Transverse colon (tissue), 4 donors: ENCODE results near the gene CAST. TPM values are rescaled to one million over a fixed set of nuclear protein-coding genes. Genes with fewer than 3 reads are reported as not detected.

Source experiments
- DNase-seq: peaks from one replicate; pipeline ENCODE4 v3.0.0-alpha.2; 2019
- H3K27ac ChIP-seq, 4 donors: fragments of 200-600 bp; sonication (generic); 2 replicates each; pipeline ENCODE4 v1.5.1; 2016 to 2018; ENCODE audit warnings: inconsistent platforms in 4 of 4
- H3K27me3 ChIP-seq: fragments of 200-600 bp; sonication (generic); 2 replicates; pipeline ENCODE4 v1.5.1; 2017; ENCODE audit warnings: inconsistent platforms
- H3K36me3 ChIP-seq, 4 donors: fragments of 200-600 bp; sonication (generic); 2 replicates each; pipeline ENCODE4 v1.5.1; 2017 to 2019; ENCODE audit warnings: inconsistent platforms in 4 of 4
- H3K4me1 ChIP-seq, 4 donors: fragments of 200-600 bp; sonication (generic); 2 replicates each; pipeline ENCODE4 v1.5.1; 2017 to 2020; ENCODE audit warnings: inconsistent platforms in 4 of 4
- H3K4me3 ChIP-seq, 4 donors: fragments of 200-600 bp; sonication (generic); 1 replicate in 1 of 4; 2 replicates in 3 of 4; pipeline versions ENCODE4 v1.5.1 to v1.6.1; 2017 to 2019; ENCODE audit warnings: inconsistent platforms in 4 of 4
- H3K9me3 ChIP-seq, 2 donors: fragments of 200-600 bp; sonication (generic); 2 replicates each; pipeline ENCODE4 v1.5.1; 2017 to 2019; ENCODE audit warnings: inconsistent platforms in 2 of 2
- EP300 ChIP-seq: sonication (generic); formaldehyde crosslinking; IDR thresholded peaks from one replicate; pipeline ENCODE4 v1.6.1; 2017; ENCODE audit warnings: antibody characterized with exemption, low read depth
- POLR2A ChIP-seq: fragments of 450-650 bp; IDR thresholded peaks from one replicate; pipeline ENCODE4 v1.6.1; 2016; ENCODE audit warnings: antibody characterized with exemption, mild to moderate bottlenecking, moderate library complexity
- POLR2AphosphoS5 ChIP-seq, 3 donors: sonication (generic); formaldehyde crosslinking; IDR thresholded peaks; one replicate each; pipeline ENCODE4 v1.6.1; 2016; ENCODE audit warnings: antibody characterized with exemption in 3 of 3
- WGBS, 2 donors: methylation state at CpG; one replicate each; pipeline ENCODE4 v1.1.5; 2018; ENCODE audit warnings: low coverage in 1 of 2; 5-methylcytosine and 5-hydroxymethylcytosine counted together
- in situ Hi-C, 4 donors: fragments of 200-750 bp; cut with MboI; loops; one replicate each; pipeline versions ENCODE4 v1.15.0 to v1.15.1; 2017; ENCODE audit warnings: low sequenced_read_pairs in 3 of 4, low pct_ligation_motif_present in 1 of 4, low pct_unique_long_range_greater_than_20kb in 1 of 4
- intact Hi-C: fragments of 100-400 bp; cut with DNase I; formaldehyde crosslinking; loops from one replicate; pipeline ENCODE4 v1.15.1; 2023; ENCODE audit warnings: low total_unique reads
- total RNA-seq, 4 donors: library from RNA; depleted of rRNA; stranded (reverse); fragments of >200 nt; gene quantifications; one replicate each; pipeline ENCODE4 v1.1.0, GENCODE V29; 2016
- TF ChIP-seq, protein P1 (sequence below), 5 experiments: fragments of 200-600 bp in 3 of 5; fragments of 450-650 bp in 2 of 5; sonication (generic) in 3 of 5; IDR thresholded peaks; 1 replicate in 2 of 5; 2 replicates in 3 of 5; pipeline ENCODE4 v1.5.1; 2016 to 2017; ENCODE audit warnings: antibody characterized with exemption in 5 of 5, inconsistent platforms in 3 of 5, mild to moderate bottlenecking in 2 of 5, moderate library complexity in 1 of 5

CAST gene
- total RNA-seq, 4 donors from 2014 or later, result 237 to 556 (median 335) TPM

DNA sequence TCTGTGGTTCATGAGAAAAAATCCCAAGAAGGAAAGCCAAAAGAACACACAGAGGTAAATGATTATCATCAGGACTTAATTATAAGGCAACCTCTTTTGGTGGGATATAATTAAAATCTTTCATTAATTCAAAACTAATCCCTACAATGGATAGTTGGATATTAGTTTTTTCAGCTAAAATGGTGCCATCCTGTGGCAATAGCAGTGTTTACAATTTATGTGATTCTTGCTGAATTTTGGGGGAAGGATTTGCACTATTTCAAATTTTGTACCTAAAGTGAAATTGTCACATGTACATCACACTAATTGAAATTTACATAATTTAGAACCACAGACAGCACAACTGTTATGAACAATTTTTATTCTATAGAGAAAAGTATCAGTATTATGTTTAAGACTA is 67.0 kb downstream of the CAST start:
- no peak overlapping the region for H3K27ac ChIP-seq
- H3K4me3 ChIP-seq, result no peak overlapping the region
- in situ Hi-C loops (no loop called here), intact Hi-C loops (no loop called here)
- no peaks in the 10 kb centered on the region for H3K4me1 ChIP-seq
- H3K27me3 ChIP-seq, result no peaks in the 10 kb centered on the region
- DNase-seq, result no peak
- TF ChIP-seq EP300, result no peak
- TF ChIP-seq, protein P1, sequence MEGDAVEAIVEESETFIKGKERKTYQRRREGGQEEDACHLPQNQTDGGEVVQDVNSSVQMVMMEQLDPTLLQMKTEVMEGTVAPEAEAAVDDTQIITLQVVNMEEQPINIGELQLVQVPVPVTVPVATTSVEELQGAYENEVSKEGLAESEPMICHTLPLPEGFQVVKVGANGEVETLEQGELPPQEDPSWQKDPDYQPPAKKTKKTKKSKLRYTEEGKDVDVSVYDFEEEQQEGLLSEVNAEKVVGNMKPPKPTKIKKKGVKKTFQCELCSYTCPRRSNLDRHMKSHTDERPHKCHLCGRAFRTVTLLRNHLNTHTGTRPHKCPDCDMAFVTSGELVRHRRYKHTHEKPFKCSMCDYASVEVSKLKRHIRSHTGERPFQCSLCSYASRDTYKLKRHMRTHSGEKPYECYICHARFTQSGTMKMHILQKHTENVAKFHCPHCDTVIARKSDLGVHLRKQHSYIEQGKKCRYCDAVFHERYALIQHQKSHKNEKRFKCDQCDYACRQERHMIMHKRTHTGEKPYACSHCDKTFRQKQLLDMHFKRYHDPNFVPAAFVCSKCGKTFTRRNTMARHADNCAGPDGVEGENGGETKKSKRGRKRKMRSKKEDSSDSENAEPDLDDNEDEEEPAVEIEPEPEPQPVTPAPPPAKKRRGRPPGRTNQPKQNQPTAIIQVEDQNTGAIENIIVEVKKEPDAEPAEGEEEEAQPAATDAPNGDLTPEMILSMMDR (IDR thresholded peaks at IDR 0.05), result no peak
- TF ChIP-seq POLR2AphosphoS5 (IDR thresholded peaks at IDR 0.05), result no peak
- TF ChIP-seq POLR2A, result no peak
- peaks cover 0 to 8% (median 2%) of the 10 kb centered on the region in 4 donors for H3K36me3 ChIP-seq
- H3K9me3 ChIP-seq, result no peaks in the 10 kb centered on the region

DNA sequence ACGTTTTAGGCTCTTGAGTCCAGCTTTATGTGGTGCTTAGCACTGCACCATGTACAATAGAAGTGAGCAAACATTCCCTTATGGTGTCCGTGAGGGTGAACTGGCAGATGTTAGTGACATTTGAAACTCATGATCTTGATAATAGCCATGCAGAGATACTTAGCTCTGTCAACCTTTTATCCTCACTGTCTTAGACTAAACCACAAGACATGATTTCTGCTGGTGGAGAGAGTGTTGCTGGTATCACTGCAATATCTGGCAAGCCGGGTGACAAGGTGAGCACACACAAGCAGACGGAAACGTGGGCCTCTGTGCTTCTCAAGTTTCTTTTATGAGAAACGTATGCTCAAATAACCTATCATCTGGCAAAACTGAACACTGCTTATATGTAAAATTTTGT is 68.4 kb downstream of the CAST start:
- WGBS, 2 donors, result 84 to 86% methylated on average over 5 to 6 of the region's 6 CpGs
- Histone ChIP-seq H3K36me3 (peaks cover 0 to 3% (median 0%) of the 10 kb centered on the region in 4 donors), H3K4me3 (no peak overlapping the region), H3K9me3 (no peaks in the 10 kb centered on the region), H3K4me1 (no peaks in the 10 kb centered on the region), H3K27me3 (no peaks in the 10 kb centered on the region), H3K27ac (no peak overlapping the region)
- intact Hi-C loops (loop anchor here (10.0 kb wide), 1 partner anchor 116 kb away; no protein-coding TSS in a partner anchor), in situ Hi-C loops (no loop called here)
- DNase-seq, result no peak
- TF ChIP-seq POLR2AphosphoS5 (IDR thresholded peaks at IDR 0.05) (no peak), EP300 (no peak), POLR2A (no peak)
- TF ChIP-seq, protein P1 (IDR thresholded peaks at IDR 0.05), result no peak

DNA sequence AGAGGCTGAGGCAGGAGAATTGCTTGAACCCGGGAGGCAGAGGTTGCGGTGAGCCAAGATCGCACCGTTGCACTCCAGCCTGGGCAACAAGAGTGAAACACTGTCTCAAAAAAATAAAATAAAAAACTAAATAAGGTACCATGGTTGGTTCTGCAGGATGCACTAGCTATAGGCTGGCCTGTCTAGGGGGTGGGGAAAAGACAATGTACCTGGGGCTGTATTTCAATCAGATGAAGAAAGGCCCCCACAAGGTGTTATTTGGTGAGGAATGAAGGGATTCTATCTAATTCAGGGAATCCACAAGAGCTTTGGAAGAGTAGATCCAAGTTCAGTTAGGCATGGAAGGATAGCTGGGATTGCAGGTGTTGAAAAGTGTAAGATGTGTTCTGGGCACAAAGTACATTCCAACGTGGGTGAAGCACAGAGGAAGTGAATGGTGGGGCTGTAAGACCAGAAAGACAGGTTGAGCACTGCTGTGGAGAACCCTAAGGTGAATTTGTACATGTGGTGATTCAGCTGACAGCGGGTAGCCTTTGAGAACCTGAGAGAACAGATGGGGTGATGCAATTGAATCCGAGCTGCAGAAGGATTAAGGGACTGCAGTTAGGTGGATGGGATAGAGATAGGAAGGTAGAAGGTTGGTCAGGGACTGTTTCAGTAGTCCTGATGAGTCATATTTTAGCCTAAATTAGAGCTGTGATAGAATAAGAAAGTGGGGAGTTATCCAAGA is 71.8 kb downstream of the CAST start:
- no peak overlapping the region for H3K4me3 ChIP-seq
- DNase-seq, result no peak
- H3K9me3 ChIP-seq, result no peaks in the 10 kb centered on the region
- TF ChIP-seq POLR2A (no peak), POLR2AphosphoS5 (IDR thresholded peaks at IDR 0.05) (no peak), EP300 (no peak)
- TF ChIP-seq, protein P1 (IDR thresholded peaks at IDR 0.05), result no peak
- no peak overlapping the region for H3K27ac ChIP-seq
- in situ Hi-C loops, result no loop called here
- H3K36me3 ChIP-seq, result peaks cover 0 to 18% (median 9%) of the 10 kb centered on the region in 4 donors
- no peaks in the 10 kb centered on the region for H3K27me3 ChIP-seq
- 68 to 85% methylated on average over 2 to 7 of the region's 7 CpGs for WGBS, 2 donors
- intact Hi-C loops, result loop anchor here (10.0 kb wide), 1 partner anchor 119 kb away; no protein-coding TSS in a partner anchor
- H3K4me1 ChIP-seq, result no peaks in the 10 kb centered on the region

DNA sequence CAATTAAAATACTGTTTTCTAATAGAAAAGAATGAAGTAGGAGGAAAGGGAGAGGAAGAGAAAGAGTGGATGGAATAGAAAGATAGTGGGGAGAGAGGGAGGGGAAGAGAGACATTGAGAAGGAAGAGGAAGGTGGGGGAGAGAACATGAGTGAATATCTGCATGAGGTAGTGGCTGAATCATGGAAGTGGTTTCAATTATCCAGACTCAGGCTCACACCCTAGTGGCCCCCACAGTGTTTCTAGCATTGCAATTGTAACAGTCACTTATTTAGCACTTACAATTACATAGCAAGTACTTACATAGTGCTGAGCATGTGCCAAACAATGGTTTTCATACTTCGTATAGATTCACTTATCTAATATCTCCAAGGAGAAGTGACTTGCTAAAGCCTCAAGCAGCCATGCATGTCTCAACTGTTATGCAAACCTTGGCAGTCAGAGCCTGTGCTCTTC is 72.7 kb downstream of the CAST start:
- intact Hi-C loops, result loop anchor here (10.0 kb wide), 1 partner anchor 120 kb away; no protein-coding TSS in a partner anchor
- H3K36me3 ChIP-seq, result peaks cover 0 to 27% (median 10%) of the 10 kb centered on the region in 4 donors

More for the DNA sequence above, 72.7 kb downstream of the CAST start:
- no peak for DNase-seq
- H3K27me3 ChIP-seq, result no peaks in the 10 kb centered on the region
- no peaks in the 10 kb centered on the region for H3K4me1 ChIP-seq
- 61 to 67% methylated on average over 1 of the region's 1 CpG for WGBS, 2 donors
- TF ChIP-seq POLR2AphosphoS5 (IDR thresholded peaks at IDR 0.05) (no peak), POLR2A (no peak), EP300 (no peak)
- TF ChIP-seq, protein P1 (IDR thresholded peaks at IDR 0.05), result no peak
- H3K9me3 ChIP-seq, result no peaks in the 10 kb centered on the region
- H3K27ac ChIP-seq, result no peak overlapping the region
- in situ Hi-C loops, result no loop called here
- H3K4me3 ChIP-seq, result no peak overlapping the region
